ENCODE measurements around the gene PNKP. TPM values are rescaled to one million over a fixed set of nuclear protein-coding genes. Genes with fewer than 3 reads are reported as not detected.

The PNKP gene
- total and polyA plus RNA-seq, 9 of the 15 experiments (the other 6 are each of a cell fraction or from before 2014, with no cell fraction given): 2.8 to 85.4 (median 25.3) TPM

GRCh38 chr19:49877020-49877878 lies 9.9 kb upstream of the PNKP start, which contains the start of the genes AKT1S1 and TBC1D17 (continued):
- TF ChIP-seq TOE1 (IDR thresholded peaks at IDR 0.05; ENCODE audit: borderline replicate concordance): peak; percentile 97
- 0 out of 2 replicates have a peak, but pooled peaks have one; percentile 14 for TF ChIP-seq TOE1 (CRISPR knock-in tag; IDR thresholded peaks at IDR 0.05; ENCODE audit: borderline replicate concordance, low read depth)
- TF ChIP-seq RBM17 (IDR thresholded peaks at IDR 0.05; ENCODE audit: borderline replicate concordance, low read depth, low read length): no peak
- TF ChIP-seq DDX20 (tag; IDR thresholded peaks at IDR 0.05; ENCODE audit: low read depth): no peak
- no peak for TF ChIP-seq ZNF174 (CRISPR knock-in tag; IDR thresholded peaks at IDR 0.05)
- TF ChIP-seq U2AF1 (optimal IDR thresholded peaks at IDR 0.05; ENCODE audit: low read depth, low read length): no peak
- TF ChIP-seq SMAD4 (CRISPR knock-in tag; conservative IDR thresholded peaks at IDR 0.05): no peak
- TF ChIP-seq LEF1 (IDR thresholded peaks at IDR 0.05): 0 out of 2 replicates have a peak, but pooled peaks have one; percentile 7
- TF ChIP-seq FOXA3 (CRISPR knock-in tag; conservative IDR thresholded peaks at IDR 0.05 in 1 of 2, IDR thresholded peaks at IDR 0.05 in 1 of 2): peak in 1 of 2 experiments; percentile 96; a peak in 3 of 4 replicates
- no peak for TF ChIP-seq ZNF124 (CRISPR knock-in tag; IDR thresholded peaks at IDR 0.05)
- TF ChIP-seq MECOM (CRISPR knock-in tag; IDR thresholded peaks at IDR 0.05): no peak
- TF ChIP-seq ETS1 (conservative IDR thresholded peaks at IDR 0.05; ENCODE audit: control insufficient read depth, low read depth, low read length): 0 out of 2 replicates have a peak, but pooled peaks have one; percentile 3
- no peak for TF ChIP-seq ATF1 (CRISPR knock-in tag; IDR thresholded peaks at IDR 0.05)
- peak; percentile 97 for TF ChIP-seq ATF1 (tag; IDR thresholded peaks at IDR 0.05)
- no peak for TF ChIP-seq ZNF507 (tag; conservative IDR thresholded peaks at IDR 0.05)
- peak; percentile 99 for TF ChIP-seq USF2 (CRISPR knock-in tag; IDR thresholded peaks at IDR 0.05)
- TF ChIP-seq MXD1 (CRISPR knock-in tag; IDR thresholded peaks at IDR 0.05; ENCODE audit: borderline replicate concordance, poor library complexity, severe bottlenecking): peak; percentile 57
- TF ChIP-seq CXXC5 (CRISPR knock-in tag; IDR thresholded peaks at IDR 0.05): peak; percentile 86
- no peak for TF ChIP-seq KDM2B (CRISPR knock-in tag; IDR thresholded peaks at IDR 0.05)
- no peak for TF ChIP-seq E2F3 (CRISPR knock-in tag; IDR thresholded peaks at IDR 0.05)
- TF ChIP-seq ZNF76 (CRISPR knock-in tag; IDR thresholded peaks at IDR 0.05; ENCODE audit: borderline replicate concordance): no peak
- TF ChIP-seq ZBTB2 (IDR thresholded peaks at IDR 0.05): peak; percentile 86
- TF ChIP-seq FUS (optimal IDR thresholded peaks at IDR 0.05; ENCODE audit: low read depth, low read length): no peak
- TF ChIP-seq ZNF408 (CRISPR knock-in tag; IDR thresholded peaks at IDR 0.05; ENCODE audit: low read depth): no peak
- TF ChIP-seq HNRNPH1 (optimal IDR thresholded peaks at IDR 0.05; ENCODE audit: low read depth, low read length): no peak
